Right cardiac atrium (tissue), 5 donors: Measurements from ENCODE around the gene DGKQ. TPM values are rescaled to one million over a fixed set of nuclear protein-coding genes. Genes with fewer than 3 reads are reported as not detected.

Source experiments
- ATAC-seq, 2 donors: fragments of 200-7000 bp; cut with Tn5 transposase; one replicate each; pipeline versions ENCODE4 v1.8.0 to v1.9.1; 2020; ENCODE audit warnings: moderate library complexity in 2 of 2, mild to moderate bottlenecking in 1 of 2
- DNase-seq, 3 donors: peaks; one replicate each; pipeline ENCODE4 v3.0.0-alpha.2; 2020
- H3K27ac ChIP-seq: one replicate; pipeline ENCODE4 v1.5.1; 2013; ENCODE audit warnings: mild to moderate bottlenecking, low read length, control low read depth, moderate library complexity
- H3K27me3 ChIP-seq: one replicate; pipeline ENCODE4 v1.6.1; 2013; ENCODE audit not compliant: control insufficient read depth, insufficient read depth
- H3K4me1 ChIP-seq: one replicate; pipeline ENCODE4 v1.6.1; 2013; ENCODE audit warnings: low read length; ENCODE audit not compliant: control insufficient read depth, insufficient read depth
- H3K4me3 ChIP-seq: one replicate; pipeline ENCODE4 v1.5.1; 2013; ENCODE audit warnings: low read length, control low read depth
- H3K9me3 ChIP-seq: one replicate; pipeline ENCODE4 v1.6.1; 2013; ENCODE audit warnings: low read length; ENCODE audit not compliant: control insufficient read depth
- WGBS: extraction: QIAGEN DNeasy Blood & Tissue Kit; methylation state at CpG from one replicate; pipeline ENCODE4 v1.1.7; 2013; 5-methylcytosine and 5-hydroxymethylcytosine counted together
- intact Hi-C, 4 donors: fragments of 100-400 bp; cut with DNase I; formaldehyde crosslinking; loops; one replicate each; pipeline versions ENCODE4 v1.11.0 to v1.14.0; 2022 to 2023
- polyA plus RNA-seq: library from polyadenylated mRNA; stranded (reverse); fragments of 200-250 nt; gene quantifications from one replicate; pipeline ENCODE4 v1.2.3, GENCODE V29; 2013
- total RNA-seq, 4 donors: library from RNA; stranded (reverse); fragmentation: NEBNext Ultra II Directional; extraction: Animal tissue kit (Norgen Biotek cat#: 25700); gene quantifications; one replicate each; pipeline ENCODE4 v1.2.1, GENCODE V29; 2021
- donor health status: healthy with polysubstance abuse.
- donor health status: DM: no; HTN: yes; CAD: no.
- donor health status: DM: no; HTN: no; CAD: no.
- donor health status: DM: no; HTN: yes; CAD: no; lungs with severe emphysema.
- donor health status: DM: yes; HTN: yes; CAD: no.

Gene DGKQ
- total and polyA plus RNA-seq, 5 donors = 3.6 to 4.9 (median 4.5) TPM

GRCh38 chr4:1015746-1016145 is 42.4 kb upstream of the DGKQ start:
- no peaks in the 10 kb centered on the region for H3K4me1 ChIP-seq
- no peak for DNase-seq
- intact Hi-C loops = no loop called here
- H3K27ac ChIP-seq = no peak overlapping the region
- no peaks in the 10 kb centered on the region for H3K27me3 ChIP-seq
- H3K4me3 ChIP-seq = no peak overlapping the region
- H3K9me3 ChIP-seq = no peaks in the 10 kb centered on the region
- 86% methylated on average over 10 of the region's 10 CpGs for WGBS
- ATAC-seq = no peak

- 86% methylated on average over 8 of the region's 8 CpGs for WGBS
- Histone ChIP-seq H3K27ac (no peak overlapping the region), H3K27me3 (no peaks in the 10 kb centered on the region), H3K9me3 (no peaks in the 10 kb centered on the region), H3K4me1 (no peaks in the 10 kb centered on the region), H3K4me3 (no peak overlapping the region)
- intact Hi-C loops = no loop called here
- ATAC-seq (no peak), DNase-seq (no peak)
These were observed 41.8 kb upstream of the DGKQ start for GRCh38 chr4:1015179-1015578.

- intact Hi-C loops = no loop called here
- H3K4me3 ChIP-seq = no peak overlapping the region
- no peaks in the 10 kb centered on the region for H3K9me3 ChIP-seq
- H3K27me3 ChIP-seq = no peaks in the 10 kb centered on the region
- no peaks in the 10 kb centered on the region for H3K4me1 ChIP-seq
- no peak for DNase-seq
- no peak overlapping the region for H3K27ac ChIP-seq
- ATAC-seq = no peak
- WGBS = 84% methylated on average over 36 of the region's 36 CpGs
These were observed 41.2 kb upstream of the DGKQ start for GRCh38 chr4:1014291-1015167.

- Histone ChIP-seq H3K4me1 (no peaks in the 10 kb centered on the region), H3K9me3 (no peaks in the 10 kb centered on the region), H3K27me3 (no peaks in the 10 kb centered on the region), H3K4me3 (no peak overlapping the region), H3K27ac (no peak overlapping the region)
- intact Hi-C loops = no loop called here
- DNase-seq (no peak), ATAC-seq (no peak)
- 94% methylated on average over 43 of the region's 43 CpGs for WGBS
These were observed 40.1 kb upstream of the DGKQ start for GRCh38 chr4:1013225-1014073.

- 3% methylated on average over 69 of the region's 69 CpGs for WGBS
- peak overlapping the region; percentile 84 for H3K4me3 ChIP-seq
- H3K27ac ChIP-seq = no peak overlapping the region
- H3K4me1 ChIP-seq = no peaks in the 10 kb centered on the region
- no peaks in the 10 kb centered on the region for H3K9me3 ChIP-seq
- DNase-seq (no peak), ATAC-seq (no peak)
- no peaks in the 10 kb centered on the region for H3K27me3 ChIP-seq
- intact Hi-C loops = no loop called here
These were observed 38.8 kb upstream of the DGKQ start for GRCh38 chr4:1012034-1012739.

- under 1% methylated on average over 69 of the region's 69 CpGs for WGBS
- ATAC-seq (no peak), DNase-seq (no peak)
- no peak overlapping the region for H3K27ac ChIP-seq
- intact Hi-C loops = no loop called here
- H3K4me1 ChIP-seq = no peaks in the 10 kb centered on the region
- peak overlapping the region; percentile 84 for H3K4me3 ChIP-seq
- no peaks in the 10 kb centered on the region for H3K9me3 ChIP-seq
- H3K27me3 ChIP-seq = no peaks in the 10 kb centered on the region
These were observed 38.3 kb upstream of the DGKQ start for GRCh38 chr4:1011666-1012033.

GRCh38 chr4:1011022-1011665 is 37.8 kb upstream of the DGKQ start, which contains the start of gene FGFRL1:
TSS of gene FGFRL1 (plus strand) at chr4:1011626. CDS start at chr4:1012486, 860 bp downstream.
- DNase-seq (peak; percentile 95 to 98 (median 98)), ATAC-seq (peak; percentile 69 to 77)
- Histone ChIP-seq H3K4me1 (no peaks in the 10 kb centered on the region), H3K4me3 (peak within 1 kb of the TSS; percentile 84), H3K9me3 (no peaks in the 10 kb centered on the region), H3K27ac (no peak within 1 kb of the TSS), H3K27me3 (no peaks in the 10 kb centered on the region)
- intact Hi-C loops = no loop called here
- WGBS = under 1% methylated on average over 85 of the region's 89 CpGs

- Histone ChIP-seq H3K27me3 (no peaks in the 10 kb centered on the region), H3K4me3 (peak overlapping the region; percentile 84), H3K9me3 (no peaks in the 10 kb centered on the region), H3K27ac (no peak overlapping the region), H3K4me1 (no peaks in the 10 kb centered on the region)
- intact Hi-C loops = no loop called here
- ATAC-seq (peak; percentile 51 to 68), DNase-seq (peak; percentile 82 to 89 (median 88))
- WGBS = under 1% methylated on average over 36 of the region's 36 CpGs
These were observed 37.1 kb upstream of the DGKQ start for GRCh38 chr4:1010395-1011021.

GRCh38 chr4:1009542-1010394 is 36.4 kb upstream of the DGKQ start:
- ATAC-seq (peak; percentile 68 to 74), DNase-seq (peak; percentile 72 to 91 (median 88))
- no peaks in the 10 kb centered on the region for H3K27me3 ChIP-seq
- peak overlapping the region; percentile 63 for H3K4me3 ChIP-seq
- under 1% methylated on average over 93 of the region's 109 CpGs for WGBS
- H3K9me3 ChIP-seq = no peaks in the 10 kb centered on the region
- no peaks in the 10 kb centered on the region for H3K4me1 ChIP-seq
- intact Hi-C loops = no loop called here
- H3K27ac ChIP-seq = no peak overlapping the region
